ENCODE data around the gene ARL13B.

DNA sequence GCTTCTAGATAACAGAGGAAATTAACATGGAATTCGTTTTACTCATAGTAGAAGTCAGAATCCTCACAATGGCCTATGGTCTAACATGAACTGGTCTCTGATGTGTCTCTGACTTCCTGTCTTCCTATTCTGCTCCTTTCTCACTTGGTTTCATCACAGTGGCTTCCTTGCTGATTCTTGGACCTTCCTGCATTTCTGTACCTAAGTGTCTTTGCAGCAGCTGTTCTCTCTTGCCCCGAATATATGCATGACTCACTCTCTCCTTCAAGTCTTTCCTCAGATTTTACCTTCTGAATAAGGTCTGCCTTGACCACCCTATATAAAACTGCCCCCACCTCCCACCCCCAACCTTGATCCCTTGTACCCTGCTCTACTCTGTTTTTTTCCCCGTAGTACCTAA is 14.1 kb downstream of the ARL13B start:
- TF ChIP-seq POLR2A (IDR thresholded peaks at IDR 0.05) (no peak), POLR2AphosphoS5 (IDR thresholded peaks at IDR 0.05) (no peak)
- TF ChIP-seq, protein P1, sequence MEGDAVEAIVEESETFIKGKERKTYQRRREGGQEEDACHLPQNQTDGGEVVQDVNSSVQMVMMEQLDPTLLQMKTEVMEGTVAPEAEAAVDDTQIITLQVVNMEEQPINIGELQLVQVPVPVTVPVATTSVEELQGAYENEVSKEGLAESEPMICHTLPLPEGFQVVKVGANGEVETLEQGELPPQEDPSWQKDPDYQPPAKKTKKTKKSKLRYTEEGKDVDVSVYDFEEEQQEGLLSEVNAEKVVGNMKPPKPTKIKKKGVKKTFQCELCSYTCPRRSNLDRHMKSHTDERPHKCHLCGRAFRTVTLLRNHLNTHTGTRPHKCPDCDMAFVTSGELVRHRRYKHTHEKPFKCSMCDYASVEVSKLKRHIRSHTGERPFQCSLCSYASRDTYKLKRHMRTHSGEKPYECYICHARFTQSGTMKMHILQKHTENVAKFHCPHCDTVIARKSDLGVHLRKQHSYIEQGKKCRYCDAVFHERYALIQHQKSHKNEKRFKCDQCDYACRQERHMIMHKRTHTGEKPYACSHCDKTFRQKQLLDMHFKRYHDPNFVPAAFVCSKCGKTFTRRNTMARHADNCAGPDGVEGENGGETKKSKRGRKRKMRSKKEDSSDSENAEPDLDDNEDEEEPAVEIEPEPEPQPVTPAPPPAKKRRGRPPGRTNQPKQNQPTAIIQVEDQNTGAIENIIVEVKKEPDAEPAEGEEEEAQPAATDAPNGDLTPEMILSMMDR (IDR thresholded peaks at IDR 0.05) = no peak

Data from prostate gland (tissue), 2 donors.